HepG2 (cell line): ENCODE measurements around the gene IFT172. TPM values are rescaled to one million over a fixed set of nuclear protein-coding genes. Genes with fewer than 3 reads are reported as not detected.
A peak's percentile ranks its signal among the peaks of the same experiment; 100 is the strongest.

Experiments used
- IKZF4 ChIP-seq: sonication (generic); formaldehyde crosslinking; IDR thresholded peaks from 2 replicates; pipeline ENCODE4 v1.5.1; 2020; ENCODE audit warnings: borderline replicate concordance, mild to moderate bottlenecking, low read depth, missing genetic modification reagents; ENCODE audit errors: not compliant biosample characterization
- MAX ChIP-seq: IDR thresholded peaks from 2 replicates; pipeline ENCODE4 v1.6.1; 2012; ENCODE audit warnings: inconsistent platforms
- MAZ ChIP-seq, 2 experiments: sonication (generic) in 1 of 2; formaldehyde crosslinking in 1 of 2; IDR thresholded peaks; 2 replicates each; pipeline versions ENCODE4 v1.5.0 to v1.6.1; 2012 to 2020; ENCODE audit warnings: low read depth in 2 of 2, mild to moderate bottlenecking in 2 of 2, borderline replicate concordance in 1 of 2, improper control_type of control experiment in 1 of 2, low read length in 1 of 2, missing genetic modification reagents in 1 of 2, moderate library complexity in 1 of 2
- MEIS1 ChIP-seq: sonication (generic); formaldehyde crosslinking; IDR thresholded peaks from 2 replicates; pipeline ENCODE4 v1.9.0; 2021; ENCODE audit warnings: mild to moderate bottlenecking, missing genetic modification reagents, moderate library complexity, borderline replicate concordance
- MIER2 ChIP-seq: IDR thresholded peaks from 2 replicates; pipeline ENCODE4 v1.6.1; 2016; ENCODE audit warnings: missing biosample characterization, missing genetic modification reagents
- MXD3 ChIP-seq: IDR thresholded peaks from 2 replicates; pipeline ENCODE4 v1.6.1; 2016; ENCODE audit warnings: mild to moderate bottlenecking, missing biosample characterization, missing genetic modification reagents
- POLR2A ChIP-seq, 2 experiments: IDR thresholded peaks; 2 replicates each; pipeline ENCODE4 v1.6.1; 2011; ENCODE audit warnings: low read depth in 2 of 2, low read length in 2 of 2, mild to moderate bottlenecking in 1 of 2, moderate library complexity in 1 of 2; ENCODE audit not compliant: insufficient read depth in 1 of 2
- RBFOX2 ChIP-seq: fragments of 200-400 bp; formaldehyde crosslinking; IDR thresholded peaks from 2 replicates; pipeline ENCODE4 v1.6.1; 2017; ENCODE audit warnings: low read depth, mild to moderate bottlenecking, low read length
- RNF2 ChIP-seq: fragments of 450-650 bp; conservative IDR thresholded peaks from 2 replicates; pipeline ENCODE4 v1.6.1; 2016; ENCODE audit warnings: low read depth
- SMAD3 ChIP-seq: sonication (generic); formaldehyde crosslinking; IDR thresholded peaks from 2 replicates; pipeline ENCODE4 v1.4.0; 2020; ENCODE audit warnings: missing genetic modification reagents
- TAF1 ChIP-seq: sonication (generic); formaldehyde crosslinking; IDR thresholded peaks from 2 replicates; pipeline ENCODE4 v1.4.0; 2020; ENCODE audit warnings: missing genetic modification reagents
- ZBTB10 ChIP-seq: sonication (generic); formaldehyde crosslinking; IDR thresholded peaks from 2 replicates; pipeline ENCODE4 v1.4.0; 2020; ENCODE audit warnings: missing genetic modification reagents, borderline replicate concordance
- ZFP1 ChIP-seq: IDR thresholded peaks from 2 replicates; pipeline ENCODE4 v1.6.1; 2016
- ZFY ChIP-seq: sonication (generic); formaldehyde crosslinking; IDR thresholded peaks from 2 replicates; pipeline ENCODE4 v1.4.0; 2020; ENCODE audit warnings: missing genetic modification reagents
- ZNF598 ChIP-seq: sonication (generic); formaldehyde crosslinking; IDR thresholded peaks from 2 replicates; pipeline ENCODE4 v1.5.1; 2020; ENCODE audit warnings: mild to moderate bottlenecking, missing genetic modification reagents, borderline replicate concordance
- ZSCAN12 ChIP-seq: sonication (generic); formaldehyde crosslinking; IDR thresholded peaks from 2 replicates; pipeline ENCODE4 v1.9.0; 2021; ENCODE audit warnings: mild to moderate bottlenecking, missing genetic modification reagents
- polyA plus RNA-seq, 8 experiments: library from polyadenylated mRNA; depleted of rRNA in 3 of 8; stranded (reverse) in 7 of 8; unstranded in 1 of 8; fragments of >200 nt; fragmentation: Illumina TruSeq in 4 of 8; extraction: Trizol in 4 of 8; gene quantifications; 2 replicates each; pipeline versions ENCODE4 v1.2.1 to v1.2.3, GENCODE V29; 2011 to 2016; ENCODE audit warnings: low read depth in 4 of 8, missing spikeins in 1 of 8, mixed read lengths in 1 of 8; ENCODE audit not compliant: insufficient read depth in 1 of 8
- total RNA-seq, 5 experiments: library from RNA; depleted of rRNA; stranded (reverse); fragments of >200 nt; fragmentation: Illumina TruSeq; extraction: Trizol; gene quantifications; 2 replicates each; pipeline ENCODE4 v1.2.3, GENCODE V29; 2016; ENCODE audit warnings: low read depth in 1 of 5
- TF ChIP-seq, protein P1 (sequence below): sonication (generic); formaldehyde crosslinking; IDR thresholded peaks from 2 replicates; pipeline ENCODE4 v1.4.0; 2020; ENCODE audit warnings: mild to moderate bottlenecking, low read depth, missing genetic modification reagents
- TF ChIP-seq, protein P2 (sequence below): sonication (generic); formaldehyde crosslinking; IDR thresholded peaks from 2 replicates; pipeline ENCODE4 v1.4.0; 2020; ENCODE audit warnings: missing genetic modification reagents, borderline replicate concordance

IFT172 gene
- total and polyA plus RNA-seq, 2 of the 13 experiments (the other 11 are each of a cell fraction or from before 2014, with no cell fraction given), result 21.6 to 35.7 TPM

DNA sequence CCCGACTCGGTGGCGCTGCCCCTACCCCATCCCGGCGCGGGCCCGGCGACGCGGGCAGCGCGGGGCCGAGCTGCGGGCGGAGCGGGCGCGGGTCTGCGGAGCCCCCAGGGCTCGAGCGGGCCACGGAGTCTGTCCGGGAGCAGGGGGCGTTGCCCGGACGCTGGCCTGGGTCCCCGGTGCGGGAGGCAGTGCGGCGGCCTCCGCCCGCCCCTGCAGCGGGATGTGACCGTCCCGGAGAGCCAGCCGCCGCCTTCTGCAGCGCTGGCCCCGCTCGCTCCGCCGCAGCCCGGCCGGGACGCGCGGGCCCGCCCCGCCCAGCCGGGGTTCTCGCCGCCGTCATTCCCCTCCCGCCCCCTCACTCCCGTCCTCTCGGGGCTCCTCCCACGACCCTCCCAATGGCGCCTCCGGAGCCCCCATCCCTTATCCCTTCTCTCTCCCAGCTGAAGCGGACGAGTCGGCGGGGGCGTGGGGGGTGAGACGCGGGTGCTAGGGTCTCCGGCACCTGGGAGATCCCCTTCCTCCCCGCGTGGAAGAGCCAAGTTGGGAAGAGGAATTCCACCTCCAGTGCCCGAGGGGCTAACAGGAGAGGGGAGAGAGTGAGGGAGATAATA lies 5.5 kb upstream of the IFT172 start, which contains the start of gene FNDC4 (continued):
- TF ChIP-seq, protein P1, sequence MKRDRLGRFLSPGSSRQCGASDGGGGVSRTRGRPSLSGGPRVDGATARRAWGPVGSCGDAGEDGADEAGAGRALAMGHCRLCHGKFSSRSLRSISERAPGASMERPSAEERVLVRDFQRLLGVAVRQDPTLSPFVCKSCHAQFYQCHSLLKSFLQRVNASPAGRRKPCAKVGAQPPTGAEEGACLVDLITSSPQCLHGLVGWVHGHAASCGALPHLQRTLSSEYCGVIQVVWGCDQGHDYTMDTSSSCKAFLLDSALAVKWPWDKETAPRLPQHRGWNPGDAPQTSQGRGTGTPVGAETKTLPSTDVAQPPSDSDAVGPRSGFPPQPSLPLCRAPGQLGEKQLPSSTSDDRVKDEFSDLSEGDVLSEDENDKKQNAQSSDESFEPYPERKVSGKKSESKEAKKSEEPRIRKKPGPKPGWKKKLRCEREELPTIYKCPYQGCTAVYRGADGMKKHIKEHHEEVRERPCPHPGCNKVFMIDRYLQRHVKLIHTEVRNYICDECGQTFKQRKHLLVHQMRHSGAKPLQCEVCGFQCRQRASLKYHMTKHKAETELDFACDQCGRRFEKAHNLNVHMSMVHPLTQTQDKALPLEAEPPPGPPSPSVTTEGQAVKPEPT (CRISPR knock-in tag), result peak; percentile 60; the same call in 1 of the 2 replicates
- TF ChIP-seq MEIS1 (CRISPR knock-in tag), result no peak
- TF ChIP-seq RBFOX2, result peak; percentile 68
- 0 out of 2 replicates have a peak, but pooled peaks have one; percentile 2 for TF ChIP-seq MXD3 (CRISPR knock-in tag)
- TF ChIP-seq MAX, result peak; percentile 40; the same call in 1 of the 2 replicates
- no peak for TF ChIP-seq MAZ (IDR thresholded peaks at IDR 0.05; ENCODE audit: borderline replicate concordance, low read depth, low read length)
- 0 out of 2 replicates have a peak, but pooled peaks have one; percentile 46 for TF ChIP-seq MAZ (CRISPR knock-in tag; IDR thresholded peaks at IDR 0.05; ENCODE audit: low read depth)
- TF ChIP-seq ZSCAN12 (CRISPR knock-in tag), result no peak
- TF ChIP-seq ZNF598 (CRISPR knock-in tag), result no peak
- TF ChIP-seq, protein P2, sequence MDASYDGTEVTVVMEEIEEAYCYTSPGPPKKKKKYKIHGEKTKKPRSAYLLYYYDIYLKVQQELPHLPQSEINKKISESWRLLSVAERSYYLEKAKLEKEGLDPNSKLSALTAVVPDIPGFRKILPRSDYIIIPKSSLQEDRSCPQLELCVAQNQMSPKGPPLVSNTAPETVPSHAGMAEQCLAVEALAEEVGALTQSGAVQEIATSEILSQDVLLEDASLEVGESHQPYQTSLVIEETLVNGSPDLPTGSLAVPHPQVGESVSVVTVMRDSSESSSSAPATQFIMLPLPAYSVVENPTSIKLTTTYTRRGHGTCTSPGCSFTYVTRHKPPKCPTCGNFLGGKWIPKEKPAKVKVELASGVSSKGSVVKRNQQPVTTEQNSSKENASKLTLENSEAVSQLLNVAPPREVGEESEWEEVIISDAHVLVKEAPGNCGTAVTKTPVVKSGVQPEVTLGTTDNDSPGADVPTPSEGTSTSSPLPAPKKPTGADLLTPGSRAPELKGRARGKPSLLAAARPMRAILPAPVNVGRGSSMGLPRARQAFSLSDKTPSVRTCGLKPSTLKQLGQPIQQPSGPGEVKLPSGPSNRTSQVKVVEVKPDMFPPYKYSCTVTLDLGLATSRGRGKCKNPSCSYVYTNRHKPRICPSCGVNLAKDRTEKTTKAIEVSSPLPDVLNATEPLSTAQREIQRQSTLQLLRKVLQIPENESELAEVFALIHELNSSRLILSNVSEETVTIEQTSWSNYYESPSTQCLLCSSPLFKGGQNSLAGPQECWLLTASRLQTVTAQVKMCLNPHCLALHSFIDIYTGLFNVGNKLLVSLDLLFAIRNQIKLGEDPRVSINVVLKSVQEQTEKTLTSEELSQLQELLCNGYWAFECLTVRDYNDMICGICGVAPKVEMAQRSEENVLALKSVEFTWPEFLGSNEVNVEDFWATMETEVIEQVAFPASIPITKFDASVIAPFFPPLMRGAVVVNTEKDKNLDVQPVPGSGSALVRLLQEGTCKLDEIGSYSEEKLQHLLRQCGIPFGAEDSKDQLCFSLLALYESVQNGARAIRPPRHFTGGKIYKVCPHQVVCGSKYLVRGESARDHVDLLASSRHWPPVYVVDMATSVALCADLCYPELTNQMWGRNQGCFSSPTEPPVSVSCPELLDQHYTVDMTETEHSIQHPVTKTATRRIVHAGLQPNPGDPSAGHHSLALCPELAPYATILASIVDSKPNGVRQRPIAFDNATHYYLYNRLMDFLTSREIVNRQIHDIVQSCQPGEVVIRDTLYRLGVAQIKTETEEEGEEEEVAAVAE (CRISPR knock-in tag), result no peak
- TF ChIP-seq SMAD3 (CRISPR knock-in tag), result 0 out of 2 replicates have a peak, but pooled peaks have one; percentile 13
- no peak for TF ChIP-seq RNF2
- TF ChIP-seq MIER2 (CRISPR knock-in tag), result no peak
- peak in 1 of 2 experiments; percentile 68; a peak in 2 of 4 replicates for TF ChIP-seq POLR2A (IDR thresholded peaks at IDR 0.05; ENCODE audit: insufficient read depth in 1 of 2, low read depth in 2 of 2, low read length in 2 of 2)
- TF ChIP-seq ZFY (CRISPR knock-in tag), result peak; percentile 74
- TF ChIP-seq TAF1 (CRISPR knock-in tag), result peak; percentile 21; the same call in 1 of the 2 replicates
- peak; percentile 70 for TF ChIP-seq IKZF4 (CRISPR knock-in tag)
- 0 out of 2 replicates have a peak, but pooled peaks have one; percentile 23 for TF ChIP-seq ZFP1
- 0 out of 2 replicates have a peak, but pooled peaks have one; percentile 55 for TF ChIP-seq ZBTB10 (CRISPR knock-in tag)
